SU-DHL-6 (cell line): ENCODE measurements around the gene ZNF584.

ENCODE experiments used
- H2AFZ ChIP-seq: fragments of 200-600 bp; sonication (generic); 2 replicates; pipeline ENCODE4 v1.6.1; 2014; ENCODE audit warnings: low read depth, mild to moderate bottlenecking, moderate library complexity, mixed read lengths, antibody characterized with exemption, low read length; ENCODE audit not compliant: severe bottlenecking
- H3F3A ChIP-seq: fragments of 200-600 bp; shearing (Covaris generic); 2 replicates; pipeline ENCODE4 v1.6.0; 2016; ENCODE audit warnings: antibody characterized with exemption, mild to moderate bottlenecking; ENCODE audit not compliant: insufficient read depth
- H3K27ac ChIP-seq: fragments of 200-600 bp; sonication (generic); 2 replicates; pipeline ENCODE4 v1.5.1; 2016; ENCODE audit warnings: low read depth, mild to moderate bottlenecking, low read length, moderate library complexity, mixed read lengths
- H3K27me3 ChIP-seq: fragments of 200-600 bp; sonication (generic), shearing (Covaris generic); 2 replicates; pipeline ENCODE4 v1.6.0; 2014; ENCODE audit warnings: mild to moderate bottlenecking, low read length
- H3K36me3 ChIP-seq: fragments of 200-600 bp; sonication (generic); 2 replicates; pipeline ENCODE4 v1.6.1; 2014; ENCODE audit warnings: mild to moderate bottlenecking, low read length, mixed read lengths
- H3K4me2 ChIP-seq: fragments of 300-600, 200-600 bp; shearing (Covaris generic), sonication (generic); 2 replicates; pipeline ENCODE4 v1.6.0; 2014; ENCODE audit warnings: low read length, low read depth, mild to moderate bottlenecking; ENCODE audit not compliant: poor library complexity, severe bottlenecking
- H3K4me3 ChIP-seq: fragments of 200-600 bp; sonication (generic); 2 replicates; pipeline ENCODE4 v1.5.1; 2014; ENCODE audit warnings: antibody characterized with exemption, low read length, mild to moderate bottlenecking, mixed read lengths; ENCODE audit not compliant: insufficient read depth, poor library complexity, severe bottlenecking
- H3K79me2 ChIP-seq: fragments of 200-600 bp; sonication (generic); 2 replicates; pipeline ENCODE4 v1.6.1; 2014; ENCODE audit warnings: mild to moderate bottlenecking, low read length, moderate library complexity; ENCODE audit not compliant: insufficient read depth
- H3K9ac ChIP-seq: fragments of 200-600 bp; sonication (generic); 2 replicates; pipeline ENCODE4 v1.7.0; 2014; ENCODE audit warnings: mild to moderate bottlenecking, low read length
- H3K9me2 ChIP-seq: fragments of 200-600 bp; sonication (generic); replicated peaks from 2 replicates; pipeline ENCODE4 v1.6.1; 2014; ENCODE audit warnings: low read length; ENCODE audit not compliant: insufficient read depth
- H3K9me3 ChIP-seq: fragments of 200-600 bp; sonication (generic); 2 replicates; pipeline ENCODE4 v1.6.1; 2014; ENCODE audit warnings: low read length, mixed read lengths; ENCODE audit not compliant: insufficient read depth
- H4K20me1 ChIP-seq: fragments of 200-600 bp; sonication (generic); 2 replicates; pipeline ENCODE4 v1.6.1; 2014; ENCODE audit warnings: low read depth, mild to moderate bottlenecking, antibody characterized with exemption, low read length, moderate library complexity, mixed read lengths
- EZH2phosphoT487 ChIP-seq: fragments of 200-600 bp; sonication (generic), shearing (Covaris generic); conservative IDR thresholded peaks from 2 replicates; pipeline ENCODE4 v1.6.1; 2018; ENCODE audit warnings: mild to moderate bottlenecking, antibody characterized with exemption, low read length, moderate library complexity, mixed read lengths
- TF ChIP-seq, protein P1 (sequence below): fragments of 200-600 bp; sonication (generic); IDR thresholded peaks from one replicate; pipeline ENCODE4 v1.5.1; 2017; ENCODE audit warnings: antibody characterized with exemption, mild to moderate bottlenecking, low read length, moderate library complexity; ENCODE audit not compliant: insufficient read depth, poor library complexity, severe bottlenecking

Gene ZNF584

DNA sequence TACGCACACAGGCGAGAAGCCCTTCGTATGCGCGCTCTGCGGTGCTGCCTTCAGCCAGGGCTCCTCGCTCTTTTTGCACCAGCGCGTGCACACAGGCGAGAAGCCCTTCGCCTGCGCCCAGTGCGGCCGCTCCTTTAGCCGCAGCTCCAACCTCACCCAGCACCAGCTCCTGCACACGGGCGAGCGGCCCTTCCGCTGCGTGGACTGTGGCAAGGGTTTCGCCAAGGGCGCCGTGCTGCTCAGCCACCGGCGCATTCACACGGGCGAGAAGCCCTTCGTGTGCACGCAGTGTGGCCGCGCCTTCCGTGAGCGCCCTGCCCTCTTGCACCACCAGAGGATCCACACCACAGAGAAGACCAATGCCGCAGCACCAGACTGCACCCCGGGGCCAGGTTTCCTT lies 47.7 kb downstream of the ZNF584 start:
- H3K27ac ChIP-seq, result no peak overlapping the region
- TF ChIP-seq, protein P1, sequence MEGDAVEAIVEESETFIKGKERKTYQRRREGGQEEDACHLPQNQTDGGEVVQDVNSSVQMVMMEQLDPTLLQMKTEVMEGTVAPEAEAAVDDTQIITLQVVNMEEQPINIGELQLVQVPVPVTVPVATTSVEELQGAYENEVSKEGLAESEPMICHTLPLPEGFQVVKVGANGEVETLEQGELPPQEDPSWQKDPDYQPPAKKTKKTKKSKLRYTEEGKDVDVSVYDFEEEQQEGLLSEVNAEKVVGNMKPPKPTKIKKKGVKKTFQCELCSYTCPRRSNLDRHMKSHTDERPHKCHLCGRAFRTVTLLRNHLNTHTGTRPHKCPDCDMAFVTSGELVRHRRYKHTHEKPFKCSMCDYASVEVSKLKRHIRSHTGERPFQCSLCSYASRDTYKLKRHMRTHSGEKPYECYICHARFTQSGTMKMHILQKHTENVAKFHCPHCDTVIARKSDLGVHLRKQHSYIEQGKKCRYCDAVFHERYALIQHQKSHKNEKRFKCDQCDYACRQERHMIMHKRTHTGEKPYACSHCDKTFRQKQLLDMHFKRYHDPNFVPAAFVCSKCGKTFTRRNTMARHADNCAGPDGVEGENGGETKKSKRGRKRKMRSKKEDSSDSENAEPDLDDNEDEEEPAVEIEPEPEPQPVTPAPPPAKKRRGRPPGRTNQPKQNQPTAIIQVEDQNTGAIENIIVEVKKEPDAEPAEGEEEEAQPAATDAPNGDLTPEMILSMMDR, result no peak
- no peak for TF ChIP-seq EZH2phosphoT487
- H4K20me1 ChIP-seq, result no peaks in the 10 kb centered on the region
- H3K27me3 ChIP-seq, result no peaks in the 10 kb centered on the region
- no peaks in the 10 kb centered on the region for H3K79me2 ChIP-seq
- H3K4me2 ChIP-seq, result no peak overlapping the region
- no peak overlapping the region for H2AFZ ChIP-seq
- no peaks in the 10 kb centered on the region for H3F3A ChIP-seq
- H3K9ac ChIP-seq, result no peak overlapping the region
- H3K36me3 ChIP-seq, result no peaks in the 10 kb centered on the region
- H3K9me3 ChIP-seq, result no peaks in the 10 kb centered on the region
- H3K4me3 ChIP-seq, result no peak overlapping the region
- no peaks in the 10 kb centered on the region for H3K9me2 ChIP-seq

DNA sequence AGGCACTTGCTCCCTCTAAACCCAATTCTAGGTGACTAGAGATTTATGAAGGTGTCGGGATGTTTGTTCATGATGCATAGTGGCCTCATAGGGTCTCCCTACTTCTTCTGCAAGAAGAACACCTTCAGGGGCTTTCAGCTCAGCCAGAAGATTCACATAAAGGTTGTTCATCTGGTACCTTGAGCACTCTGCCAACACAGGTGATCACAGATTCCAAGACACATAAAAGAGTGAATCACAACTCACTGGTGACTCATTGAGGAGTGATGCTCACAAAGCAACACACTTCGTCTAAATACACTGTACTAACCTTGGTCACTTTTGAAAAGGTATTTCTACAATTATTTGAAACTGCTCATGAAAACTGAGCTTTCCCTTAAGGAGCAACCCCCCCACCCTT lies 51.6 kb downstream of the ZNF584 start:
- TF ChIP-seq EZH2phosphoT487, result no peak
- TF ChIP-seq, protein P1, result no peak
- H3K4me2 ChIP-seq, result no peak overlapping the region
- H3K9ac ChIP-seq, result no peak overlapping the region
- no peaks in the 10 kb centered on the region for H3K27me3 ChIP-seq
- no peak overlapping the region for H3K27ac ChIP-seq
- no peaks in the 10 kb centered on the region for H3F3A ChIP-seq
- H3K36me3 ChIP-seq, result no peaks in the 10 kb centered on the region
- H3K9me2 ChIP-seq, result no peaks in the 10 kb centered on the region
- no peaks in the 10 kb centered on the region for H4K20me1 ChIP-seq
- no peaks in the 10 kb centered on the region for H3K9me3 ChIP-seq
- H3K79me2 ChIP-seq, result no peaks in the 10 kb centered on the region
- no peak overlapping the region for H3K4me3 ChIP-seq
- no peak overlapping the region for H2AFZ ChIP-seq

DNA sequence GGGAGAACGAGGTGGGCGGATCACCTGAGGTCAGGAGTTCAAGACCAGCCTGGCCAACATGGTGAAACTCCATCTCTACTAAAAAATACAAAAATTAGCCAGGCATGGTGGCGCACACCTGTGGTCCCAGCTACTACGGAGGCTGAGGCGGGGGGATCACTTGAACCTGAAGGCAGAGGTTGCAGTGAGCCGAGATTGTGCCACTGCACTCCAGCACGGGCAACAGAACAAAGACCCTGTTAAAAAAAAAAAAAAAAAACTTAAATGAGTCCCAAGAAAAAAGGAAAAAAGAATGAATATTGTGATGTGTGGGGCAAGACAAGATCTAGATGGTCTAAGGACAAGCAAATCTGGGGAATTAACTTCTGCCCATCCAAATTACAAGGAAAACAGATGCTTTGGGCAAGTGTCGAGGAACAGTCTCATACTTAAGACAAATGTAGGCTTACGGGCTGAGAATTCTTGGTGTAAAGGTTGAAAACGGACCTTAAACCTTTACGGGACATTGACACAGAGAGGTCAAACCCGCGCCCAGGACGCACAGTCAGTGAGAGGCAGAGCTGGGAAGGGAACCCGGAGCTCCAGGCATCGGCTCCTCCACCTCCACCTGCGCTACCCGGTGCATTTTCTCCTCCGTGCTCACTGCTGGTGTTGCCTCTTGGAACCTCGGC lies 57.8 kb downstream of the ZNF584 start:
- no peaks in the 10 kb centered on the region for H3K9me2 ChIP-seq
- H3K4me3 ChIP-seq, result peak overlapping the region; percentile 55
- peak overlapping the region; percentile 79 for H3K4me2 ChIP-seq
- H3F3A ChIP-seq, result no peaks in the 10 kb centered on the region
- no peaks in the 10 kb centered on the region for H3K27me3 ChIP-seq
- peaks cover 7% of the 10 kb centered on the region for H3K79me2 ChIP-seq
- no peak overlapping the region for H3K27ac ChIP-seq
- H3K9ac ChIP-seq, result peak overlapping the region; percentile 75
- TF ChIP-seq EZH2phosphoT487, result no peak
- TF ChIP-seq, protein P1, result no peak
- H2AFZ ChIP-seq, result peak overlapping the region; percentile 83
- no peaks in the 10 kb centered on the region for H3K9me3 ChIP-seq
- no peaks in the 10 kb centered on the region for H4K20me1 ChIP-seq
- H3K36me3 ChIP-seq, result no peaks in the 10 kb centered on the region
